NCI-H2081 treated with DMSO at 0.1 percent for 48 hours (cell line): ENCODE data around the gene C11orf91.
"Not testable (repeated sequence)": the region's sequence is repeated elsewhere in the genome, so short reads cannot be mapped to it uniquely, and the experiment has no call there.

Experiments
- DNase-seq: peaks from one replicate; lab custom pipeline; 2025; lab: John Stamatoyannopoulos, UW

The C11orf91 gene, protein sequence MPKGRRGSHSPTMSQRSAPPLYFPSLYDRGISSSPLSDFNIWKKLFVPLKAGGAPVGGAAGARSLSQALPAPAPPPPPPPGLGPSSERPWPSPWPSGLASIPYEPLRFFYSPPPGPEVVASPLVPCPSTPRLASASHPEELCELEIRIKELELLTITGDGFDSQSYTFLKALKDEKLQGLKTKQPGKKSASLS

DNA sequence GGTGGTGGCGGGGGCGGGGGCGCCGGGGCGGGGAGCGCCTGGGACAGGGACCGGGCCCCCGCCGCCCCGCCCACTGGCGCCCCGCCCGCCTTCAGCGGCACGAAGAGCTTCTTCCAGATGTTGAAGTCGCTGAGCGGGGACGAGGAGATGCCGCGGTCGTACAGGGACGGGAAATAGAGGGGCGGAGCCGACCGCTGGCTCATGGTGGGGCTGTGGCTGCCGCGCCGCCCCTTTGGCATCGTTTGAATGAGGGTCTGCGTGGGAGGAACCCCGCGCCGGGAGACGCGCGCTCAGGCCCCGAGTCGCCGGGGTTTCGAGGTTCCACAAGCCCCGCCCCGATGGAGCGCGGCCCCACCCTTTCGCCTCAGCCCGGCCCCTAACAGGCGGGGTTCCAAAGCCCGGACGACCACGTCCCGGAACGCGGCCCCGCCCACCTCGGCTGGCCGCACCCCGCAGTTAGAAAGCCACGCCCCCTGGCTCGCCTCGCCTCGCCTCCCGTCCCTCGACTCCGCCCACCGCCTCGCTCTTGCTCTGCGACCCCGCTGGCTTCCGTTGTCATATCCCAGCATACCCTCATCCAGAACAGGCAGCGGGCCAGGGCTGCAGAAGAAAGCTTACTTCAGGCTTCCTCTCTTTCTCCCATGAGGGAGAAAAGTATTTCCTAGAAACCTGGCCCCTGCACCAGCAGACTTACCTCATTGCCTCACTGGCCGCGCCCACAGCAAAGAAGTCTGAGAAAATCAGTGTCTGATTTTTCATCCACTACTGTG is at the start of gene C11orf91:
Gene C11orf91 (minus strand): TSS at position 325 of the 770 bp plus-strand sequence. CDS start 86 bp downstream, at position 239.
- DNase-seq = peak; percentile 43

DNA sequence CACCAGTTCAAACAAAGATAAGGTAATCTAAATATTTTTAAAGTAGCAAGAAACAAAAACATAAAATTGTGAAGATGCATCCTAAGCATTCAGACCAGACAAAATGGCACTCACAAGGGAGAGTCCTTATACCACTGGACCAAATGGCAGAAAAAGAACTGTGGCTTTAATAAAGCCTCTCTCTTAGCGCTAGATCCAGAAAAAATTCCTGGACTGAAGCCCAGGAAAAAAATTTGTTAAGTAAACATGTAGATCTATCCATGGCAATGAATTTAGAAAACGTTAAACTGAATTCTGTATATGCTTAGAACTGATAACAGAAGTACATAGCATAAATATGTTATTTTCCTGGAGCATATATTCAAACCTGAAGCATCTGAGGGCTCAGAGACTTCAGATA is 47.4 kb upstream of the C11orf91 start:
- no peak for DNase-seq

DNA sequence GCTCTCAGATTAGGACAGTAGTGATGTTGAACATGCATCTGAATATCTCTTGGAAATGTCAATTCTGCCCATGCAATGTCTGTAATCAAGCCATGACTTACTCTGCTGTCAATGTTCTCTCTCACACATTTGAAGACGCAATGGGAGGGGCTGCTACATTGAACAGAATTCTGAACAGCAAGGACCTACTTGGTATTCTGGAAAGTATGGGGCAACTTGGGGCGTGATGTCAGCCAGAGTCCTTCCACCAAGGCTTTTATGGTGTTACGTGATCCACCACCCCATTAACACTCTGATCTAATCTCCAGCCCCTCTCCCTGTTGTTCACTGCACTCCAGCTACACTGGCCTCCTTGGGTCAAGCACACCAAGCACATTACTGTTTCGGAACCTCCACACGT is 42.7 kb upstream of the C11orf91 start:
- DNase-seq = no peak

DNA sequence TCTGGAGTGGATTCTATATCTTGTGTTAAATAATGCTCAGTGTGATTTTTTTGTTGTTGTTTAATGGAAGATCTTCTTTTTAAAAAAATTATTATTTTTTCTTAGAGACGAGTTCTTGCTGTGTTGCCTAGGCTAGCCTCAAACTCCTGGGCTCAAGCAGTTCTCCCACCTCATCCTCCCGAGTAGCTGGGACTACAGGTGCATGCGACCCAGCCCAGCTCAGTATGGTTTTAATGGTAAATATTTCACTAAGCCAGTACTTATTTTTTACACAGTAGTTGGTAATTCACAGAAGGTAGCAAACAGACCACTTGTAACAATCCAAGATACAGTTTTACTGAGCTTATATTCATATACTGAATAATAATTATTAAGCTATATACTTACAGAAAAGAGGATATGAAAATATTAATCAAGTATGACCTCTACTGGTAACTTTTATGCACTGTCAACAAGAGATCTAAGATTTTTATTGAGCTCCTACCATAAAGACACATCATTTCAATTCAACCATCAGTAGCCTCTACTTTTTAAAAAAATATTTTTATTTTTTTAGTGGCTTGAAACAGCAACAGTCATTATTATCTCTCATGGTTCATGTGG is 41.7 kb upstream of the C11orf91 start:
- no peak for DNase-seq

DNA sequence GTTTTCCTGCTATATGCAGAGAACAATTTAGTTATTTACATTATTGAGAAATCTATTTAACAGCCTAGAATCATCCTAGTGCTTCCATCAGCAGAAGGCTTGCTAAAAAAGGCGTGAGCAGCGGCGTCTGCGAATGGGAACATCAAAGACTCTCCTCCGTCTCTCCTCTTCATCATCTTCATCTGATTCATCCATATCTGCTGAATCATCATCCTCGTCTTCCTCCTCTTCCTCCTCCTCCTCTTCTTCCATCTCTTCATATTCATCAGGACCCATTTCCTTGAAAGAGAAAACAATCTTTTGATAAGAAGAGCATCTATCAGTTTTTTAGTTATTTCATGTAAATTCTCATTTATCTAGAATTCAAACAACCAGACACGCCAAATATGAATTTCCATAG is 41.2 kb upstream of the C11orf91 start:
- DNase-seq = no peak

DNA sequence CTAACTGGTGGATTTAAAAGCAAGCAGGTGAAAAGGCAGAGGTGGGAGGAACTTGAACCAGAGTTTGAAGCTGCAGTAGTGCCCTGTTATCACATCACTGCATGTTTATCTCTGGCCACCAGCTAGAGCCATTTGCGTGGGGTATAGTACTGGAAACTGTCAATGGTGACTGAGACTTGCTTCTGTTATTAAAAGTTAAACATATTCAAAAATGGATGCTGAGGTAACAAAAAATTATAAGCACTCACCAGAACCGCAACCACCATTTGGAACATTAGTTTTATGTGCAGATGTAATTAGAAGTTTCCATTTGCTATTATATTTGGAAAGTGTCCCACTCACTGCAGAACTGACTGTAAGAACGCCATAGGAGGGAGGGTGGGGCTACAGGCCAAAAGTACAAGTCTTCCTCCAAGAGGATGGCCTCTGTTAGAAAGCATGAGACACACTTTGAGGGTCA is 36.8 kb upstream of the C11orf91 start:
- no peak for DNase-seq

DNA sequence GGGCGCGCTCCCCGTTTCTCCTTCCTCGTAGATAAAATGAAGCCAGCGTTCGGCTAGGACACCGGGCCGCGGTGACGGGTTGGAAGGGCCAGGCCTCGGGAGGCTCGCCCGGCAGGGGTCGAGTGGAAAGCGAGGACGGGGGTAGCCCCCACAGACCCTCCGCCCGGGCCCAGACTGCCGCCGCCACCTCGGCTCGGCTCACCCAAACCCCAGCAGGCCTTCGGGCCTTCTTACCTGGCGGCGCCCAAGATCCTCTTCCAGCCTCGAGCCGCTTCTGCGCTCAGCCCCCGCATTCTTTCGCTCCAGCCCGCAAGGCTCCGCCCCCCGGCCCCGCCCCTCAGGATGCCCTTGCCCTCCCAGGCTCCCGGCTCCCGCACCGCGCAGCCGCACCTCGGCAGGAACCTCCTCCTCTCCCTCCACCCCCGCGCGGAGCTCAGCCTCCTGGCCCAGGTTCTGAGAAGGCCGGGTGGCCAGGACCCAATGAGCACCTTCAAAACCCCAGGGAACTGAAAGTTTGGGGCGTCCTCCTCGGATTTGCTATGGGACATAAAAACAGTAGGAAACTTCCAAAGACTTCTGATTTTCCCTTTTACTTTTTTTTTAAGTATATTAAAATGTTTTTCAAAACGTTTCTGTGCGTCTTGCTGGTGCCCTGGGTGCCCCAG is 35.7 kb upstream of the C11orf91 start, which contains the start of gene CD59:
Gene CD59 (minus strand): TSS at position 276 of the 665 bp plus-strand sequence. CDS start 13,978 bp downstream, outside the sequence.
- peak; percentile 28 for DNase-seq

DNA sequence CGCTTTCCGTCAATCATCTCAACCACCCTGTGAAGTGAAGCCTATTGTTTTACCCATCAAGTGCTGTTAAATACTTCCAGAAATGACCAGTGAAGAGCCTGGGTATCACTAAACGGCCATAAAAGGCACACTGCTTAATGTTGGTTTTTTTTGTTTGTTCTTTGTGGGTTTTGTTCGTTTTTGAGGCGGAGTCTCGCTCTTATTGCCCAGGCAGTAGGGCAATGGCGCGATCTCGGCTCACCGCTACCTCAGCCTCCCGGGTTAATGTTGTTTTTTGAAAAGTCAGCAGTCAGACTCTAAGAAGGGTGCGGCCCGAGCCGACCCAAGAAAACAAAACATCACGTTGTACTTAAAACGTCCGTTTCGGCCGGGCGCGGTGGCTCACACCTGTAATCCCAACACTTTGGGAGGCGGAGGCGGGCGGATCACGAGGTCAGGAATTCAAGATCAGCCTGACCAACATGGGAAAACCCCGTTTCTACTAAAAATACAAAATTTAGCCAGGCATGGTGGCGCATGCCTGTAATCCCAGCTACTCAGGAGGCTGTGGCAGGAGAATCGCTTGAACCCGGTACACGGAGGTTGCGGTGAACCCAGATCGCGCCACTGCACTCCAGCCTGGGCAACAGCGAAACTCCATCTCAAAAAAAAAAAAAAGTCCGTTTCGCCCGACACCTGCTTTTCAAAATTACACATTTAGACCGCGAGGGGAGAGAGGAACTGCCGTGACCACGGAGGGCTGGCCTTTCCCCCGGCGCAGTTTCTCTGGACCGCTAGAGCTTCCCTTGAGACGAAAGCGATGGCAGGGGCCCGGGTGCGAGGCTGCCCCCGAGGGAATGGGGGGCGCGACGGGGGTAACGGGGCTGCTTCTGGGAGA is 34.9 kb upstream of the C11orf91 start:
- no peak for DNase-seq

DNA sequence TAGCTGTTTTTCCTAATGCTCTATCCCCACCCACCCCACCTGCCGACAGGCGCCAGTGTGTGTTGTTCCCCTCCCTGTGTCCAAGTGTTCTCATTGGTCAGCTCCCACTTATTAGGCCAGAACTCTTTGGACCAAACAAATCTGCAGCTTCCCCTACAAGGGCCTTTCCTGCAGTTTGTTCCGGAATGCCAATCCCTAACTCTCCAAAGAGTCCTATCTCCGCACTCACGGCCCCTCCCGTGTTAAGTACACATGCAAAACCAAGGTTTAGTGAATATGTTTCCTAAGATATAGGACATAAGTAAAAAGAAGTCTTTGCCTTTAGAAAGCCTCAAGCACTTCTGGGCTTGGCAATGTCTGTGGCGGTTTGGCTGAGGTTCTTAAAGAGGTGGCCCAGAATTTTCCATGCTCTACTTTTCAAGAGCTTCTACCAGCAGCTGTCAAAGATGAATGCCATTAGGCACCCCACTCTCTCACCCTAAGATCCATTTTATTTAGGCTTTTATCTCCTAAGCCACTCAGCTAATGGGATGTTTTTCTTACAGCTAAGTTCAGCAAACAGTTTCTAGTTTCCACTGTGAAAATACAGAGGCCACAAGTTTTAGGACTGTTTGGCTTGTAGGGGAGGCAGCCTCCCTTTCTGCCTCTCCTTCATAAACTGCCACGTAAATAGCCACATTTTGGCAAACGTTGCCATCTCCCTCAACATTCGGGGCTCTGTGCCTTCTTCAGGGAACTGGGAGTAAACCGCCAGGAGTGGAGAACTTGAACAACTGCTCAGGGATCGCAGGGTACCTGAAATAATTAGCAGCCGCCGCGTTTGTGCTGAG is 34.0 kb upstream of the C11orf91 start:
- DNase-seq = no peak

DNA sequence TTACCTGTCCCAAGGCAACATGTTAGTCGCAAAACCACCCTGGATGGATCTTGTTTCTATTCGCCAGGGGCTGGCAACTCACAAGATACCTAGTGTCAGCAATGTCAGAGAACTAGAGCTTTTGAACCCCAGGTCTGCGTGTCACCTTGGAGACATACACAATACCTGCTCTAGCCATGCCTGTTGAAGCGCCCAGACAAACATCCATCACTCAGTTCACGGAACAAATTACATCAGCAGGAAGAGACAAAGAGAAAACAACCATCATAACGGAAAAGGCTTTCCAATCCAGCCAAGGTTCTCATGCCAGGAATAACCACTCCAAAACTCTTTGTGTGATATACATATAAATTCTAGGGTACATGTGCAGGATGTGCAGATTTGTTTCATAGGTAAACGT is 33.4 kb upstream of the C11orf91 start:
- DNase-seq = no peak

DNA sequence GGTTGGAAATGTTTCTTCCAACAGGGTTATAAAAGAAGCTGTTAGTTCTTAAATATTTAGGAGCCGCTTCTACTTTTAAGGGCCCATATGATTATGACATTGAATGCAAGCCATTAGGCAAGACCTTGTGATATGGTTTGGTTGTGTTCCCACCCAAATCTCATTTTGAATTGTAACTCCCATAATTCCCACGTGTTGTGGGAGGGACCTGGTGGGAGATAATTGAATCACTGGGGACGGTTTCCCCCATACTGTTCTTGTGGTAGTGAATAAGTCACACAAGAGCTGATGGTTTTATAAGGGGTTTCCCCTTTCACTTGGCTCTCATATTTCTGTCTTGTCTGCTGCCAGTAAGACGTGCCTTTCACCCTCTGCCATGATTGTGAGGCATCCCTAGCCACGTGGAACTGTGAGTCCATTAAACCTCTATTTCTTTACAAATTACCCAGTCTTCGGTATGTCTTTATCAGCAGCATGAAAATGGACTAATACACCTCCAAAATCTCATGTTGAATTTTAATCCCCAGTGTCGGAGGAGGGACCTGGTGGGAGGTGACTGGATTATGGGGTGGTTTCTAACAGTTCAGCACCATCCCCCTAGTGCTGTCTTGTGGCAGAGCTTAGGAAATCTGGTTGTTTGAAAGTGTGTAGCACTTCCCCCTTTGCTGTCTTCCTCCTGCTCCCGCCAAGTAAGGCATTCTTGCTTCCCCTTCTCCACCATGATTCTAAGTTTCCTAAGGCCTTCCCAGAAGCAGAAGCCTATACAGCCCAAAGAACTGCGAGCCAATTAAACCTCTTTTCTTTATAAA is 31.3 kb upstream of the C11orf91 start:
- DNase-seq = no peak

DNA sequence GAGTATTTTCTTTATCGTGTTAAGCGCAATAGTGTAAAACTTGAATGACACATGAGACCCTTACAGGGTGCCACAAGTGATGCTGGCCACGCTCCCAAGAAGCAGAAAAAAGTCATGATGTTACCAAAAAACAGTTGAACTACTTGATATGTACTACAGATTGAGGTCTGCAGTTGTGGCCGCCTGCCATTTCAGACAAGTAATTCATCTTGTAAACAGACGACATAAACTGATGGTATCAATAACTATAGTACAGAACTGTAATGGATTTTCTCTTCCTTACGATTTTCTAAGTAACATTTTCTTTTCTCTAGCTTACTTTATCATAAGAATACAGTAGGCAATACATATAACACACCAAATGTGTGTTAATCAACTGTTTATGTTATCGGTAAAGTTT is 30.1 kb upstream of the C11orf91 start:
- no peak for DNase-seq

DNA sequence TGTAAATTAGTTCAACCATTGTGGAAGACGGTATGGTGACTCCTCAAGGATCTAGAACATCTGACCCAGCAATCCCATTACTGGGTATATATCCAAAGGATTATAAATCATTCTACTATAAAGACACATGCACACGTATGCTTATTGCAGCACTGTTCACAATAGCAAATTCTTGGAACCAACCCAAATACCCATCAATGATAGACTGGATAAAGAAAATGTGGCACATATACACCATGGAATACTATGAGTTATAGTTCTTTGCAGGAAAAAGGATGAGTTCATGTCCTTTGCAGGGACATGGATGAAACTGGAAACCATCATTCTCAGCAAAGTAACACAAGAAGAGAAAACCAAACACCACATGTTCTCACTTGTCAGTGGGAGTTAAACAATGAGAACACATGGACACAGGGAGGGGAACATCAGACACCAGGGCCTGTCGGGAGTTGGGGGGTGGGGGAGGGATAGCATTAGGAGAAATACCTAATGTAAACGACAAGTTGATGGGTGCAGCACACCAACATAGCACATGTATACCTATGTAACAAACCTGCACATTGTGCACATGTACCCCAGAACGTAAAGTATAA is 28.5 kb upstream of the C11orf91 start:
- not testable (repeated sequence) for DNase-seq

DNA sequence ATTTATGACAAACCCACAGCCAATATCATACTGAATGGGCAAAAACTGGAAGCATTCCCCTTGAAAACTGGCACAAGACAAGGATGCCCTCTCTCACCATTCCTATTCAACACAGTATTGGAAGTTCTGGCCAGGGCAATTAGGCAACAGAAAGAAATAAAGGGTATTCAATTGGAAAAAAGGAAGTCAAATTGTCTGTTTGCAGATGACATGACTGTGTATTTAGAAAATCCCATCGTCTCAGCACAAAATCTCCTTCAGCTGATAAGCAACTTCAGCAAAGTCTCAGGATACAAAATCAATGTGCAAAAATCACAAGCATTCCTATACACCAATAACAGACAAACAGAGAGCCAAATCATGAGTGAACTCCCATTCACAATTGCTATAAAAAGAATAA is 26.9 kb upstream of the C11orf91 start:
- not testable (repeated sequence) for DNase-seq

DNA sequence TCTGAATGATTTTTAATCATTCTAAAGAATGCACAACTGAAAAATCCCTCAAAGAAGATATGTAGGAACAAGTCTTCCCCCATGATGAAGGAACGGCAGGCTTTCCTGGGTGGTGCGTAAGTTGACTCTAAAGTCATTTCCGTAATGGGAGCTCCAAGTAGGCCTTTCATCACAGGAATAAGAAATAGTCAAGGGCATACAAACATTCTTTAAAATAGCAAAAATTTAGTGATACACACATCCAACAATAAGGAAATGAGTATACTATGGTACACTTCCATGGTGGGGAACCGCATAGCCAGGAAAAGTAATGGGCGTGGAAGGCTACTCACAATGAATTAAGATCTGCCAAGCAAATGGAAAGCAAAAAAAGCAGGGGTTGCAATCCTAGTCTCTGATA is 24.9 kb upstream of the C11orf91 start:
- no peak for DNase-seq

DNA sequence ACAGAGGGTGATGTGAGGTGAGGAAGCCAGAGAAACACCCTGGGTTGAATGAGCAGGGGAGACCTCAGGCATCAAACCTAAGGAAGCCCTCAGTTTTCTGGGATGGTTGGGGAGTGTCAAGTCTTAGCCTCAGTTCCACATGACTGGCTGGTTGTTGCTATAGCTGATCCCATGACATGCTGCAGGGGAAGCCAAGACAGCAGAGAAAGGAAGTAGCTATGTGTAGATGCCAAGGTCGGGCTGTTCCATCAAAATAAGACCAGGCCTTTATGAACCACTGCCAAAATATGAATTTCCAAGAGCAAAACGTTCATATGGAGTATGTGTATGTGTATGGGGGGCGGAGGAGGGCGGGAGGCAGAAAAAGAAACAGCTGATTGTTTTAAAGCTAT is 24.0 kb upstream of the C11orf91 start:
- DNase-seq = no peak

DNA sequence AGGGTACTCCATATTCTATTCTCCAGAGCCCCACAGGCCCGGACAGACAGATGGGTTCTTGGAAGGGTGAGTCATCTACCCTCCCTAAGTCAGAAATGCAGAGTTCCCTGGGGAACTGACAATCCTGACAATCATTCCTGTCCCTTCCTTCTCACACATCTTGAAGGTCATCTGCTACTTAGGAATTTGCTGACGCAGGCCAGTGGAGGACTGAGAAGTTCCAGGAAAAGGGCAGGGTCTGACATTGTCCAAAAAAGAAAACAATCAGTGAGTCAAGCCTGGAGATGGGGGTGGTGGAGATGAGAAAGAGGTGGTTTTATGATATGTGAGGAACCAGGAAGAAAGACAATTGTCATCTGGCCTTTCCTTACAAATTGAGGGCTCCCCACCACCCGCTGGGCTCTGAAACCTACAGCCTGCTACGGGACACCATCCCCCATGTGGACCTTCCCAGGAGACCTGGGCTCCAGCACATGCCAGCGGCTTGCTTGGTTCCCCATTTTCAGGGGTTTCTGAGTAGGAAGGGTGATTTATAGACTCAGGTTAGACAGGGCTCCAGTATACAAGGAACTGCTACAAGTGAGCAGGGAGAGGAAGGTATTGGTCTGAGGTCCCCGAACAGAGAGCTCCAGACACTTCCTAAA is 22.7 kb upstream of the C11orf91 start:
- DNase-seq = no peak

DNA sequence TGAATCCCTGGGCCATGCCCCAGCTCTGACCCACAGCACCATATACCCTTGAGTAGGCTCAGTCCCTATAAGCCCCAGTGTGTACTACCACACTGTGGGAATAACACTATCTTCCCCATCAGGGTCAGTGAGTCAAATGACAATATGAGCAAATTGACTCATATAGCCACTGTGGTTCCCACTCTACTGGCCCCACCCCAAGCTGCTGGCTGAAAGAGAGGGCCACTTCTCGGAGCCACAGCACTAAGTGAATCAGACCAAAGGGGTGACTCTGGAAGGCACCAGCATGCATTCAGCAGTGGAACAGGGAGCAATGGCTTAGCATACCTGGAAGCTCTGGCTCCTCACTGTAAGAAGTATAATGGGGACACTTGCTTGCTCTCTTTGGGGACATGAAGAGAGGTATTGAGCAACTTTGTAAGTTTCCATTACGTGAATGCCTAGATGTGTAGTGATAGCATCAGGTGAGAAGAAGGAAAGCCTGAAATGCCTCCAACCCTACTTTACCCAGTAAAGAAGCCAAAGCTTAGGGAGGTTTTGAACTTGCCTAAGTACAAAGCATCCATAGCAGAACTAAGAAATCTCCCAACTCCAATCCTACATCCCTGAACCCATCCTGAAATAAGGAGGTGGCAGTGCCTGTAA is 22.1 kb upstream of the C11orf91 start:
- no peak for DNase-seq
